Bronchial epithelial cell (primary cell): Measurements from ENCODE around the gene ASGR1. TPM values are rescaled to one million over a fixed set of nuclear protein-coding genes. Genes with fewer than 3 reads are reported as not detected.

Source experiments
- DNase-seq: peaks from one replicate; pipeline ENCODE4 v3.0.0-alpha.2; 2010; ENCODE audit warnings: low read depth
- FAIRE-seq: peaks from 2 replicates; lab custom pipeline; 2011; peaks lifted over from hg19 to GRCh38; lab: Jason Lieb, UNC
- H3K27me3 ChIP-seq: 2 replicates; pipeline ENCODE4 v1.5.1; 2011; ENCODE audit warnings: low read length; ENCODE audit not compliant: control insufficient read depth, insufficient read depth
- H3K36me3 ChIP-seq: 2 replicates; pipeline ENCODE4 v1.5.1; 2011; ENCODE audit warnings: low read length; ENCODE audit not compliant: control insufficient read depth, insufficient read depth
- H3K4me3 ChIP-seq: 2 replicates; pipeline ENCODE4 v1.5.1; 2011; ENCODE audit warnings: mild to moderate bottlenecking, low read depth, low read length, control low read depth
- CTCF ChIP-seq: IDR thresholded peaks from 2 replicates; pipeline ENCODE4 v1.5.1; 2011; ENCODE audit warnings: mild to moderate bottlenecking, moderate library complexity, low read length, control low read depth, inconsistent platforms; ENCODE audit not compliant: insufficient read depth, severe bottlenecking
- total RNA-seq: library from RNA; depleted of rRNA; stranded (reverse); fragments of >200 nt; gene quantifications from 2 replicates; pipeline ENCODE4 v1.2.1, GENCODE V29; 2014

The ASGR1 gene
- total RNA-seq, 1 donor from 2014 or later = under 0.01 TPM

GRCh38 chr17:7217113-7217987 is 38.2 kb upstream of the ASGR1 start:
- FAIRE-seq (no peak), DNase-seq (no peak)
- H3K4me3 ChIP-seq = peak overlapping the region; percentile 14
- H3K27me3 ChIP-seq = no peaks in the 10 kb centered on the region
- peaks cover 5% of the 10 kb centered on the region for H3K36me3 ChIP-seq
- TF ChIP-seq CTCF = no peak

GRCh38 chr17:7216242-7217112 is 37.3 kb upstream of the ASGR1 start:
- no peaks in the 10 kb centered on the region for H3K27me3 ChIP-seq
- no peaks in the 10 kb centered on the region for H3K36me3 ChIP-seq
- no peak for DNase-seq
- no peak for TF ChIP-seq CTCF
- no peak for FAIRE-seq
- no peak overlapping the region for H3K4me3 ChIP-seq

DNA sequence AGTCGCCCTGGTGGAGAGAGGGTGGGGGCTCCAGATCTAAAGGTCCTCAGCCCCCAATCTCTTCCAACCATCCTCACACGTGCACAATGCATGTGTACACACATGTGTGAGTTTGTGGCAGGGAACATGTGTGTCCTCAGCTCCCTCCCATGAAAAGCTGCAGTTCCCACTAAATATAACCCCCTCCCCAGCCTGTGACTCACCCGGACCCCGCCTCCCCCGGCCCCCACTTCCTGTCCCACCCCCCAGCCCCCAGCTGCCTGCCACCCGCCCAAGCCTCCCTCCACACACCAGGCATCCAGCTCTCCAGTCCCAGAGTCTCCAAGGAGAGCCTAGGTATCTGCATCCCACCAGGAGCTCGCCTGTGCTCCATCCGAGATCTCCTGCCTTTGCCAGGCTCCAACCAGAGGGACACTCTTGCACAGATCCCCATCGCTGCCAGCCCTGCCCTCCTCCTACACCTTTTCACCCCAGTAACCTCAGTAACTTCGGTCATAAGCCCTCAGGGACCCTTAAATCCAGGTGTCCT is 36.5 kb upstream of the ASGR1 start:
- FAIRE-seq (no peak), DNase-seq (no peak)
- Histone ChIP-seq H3K27me3 (no peaks in the 10 kb centered on the region), H3K36me3 (no peaks in the 10 kb centered on the region), H3K4me3 (no peak overlapping the region)
- TF ChIP-seq CTCF = no peak

GRCh38 chr17:7215136-7215638 is 36.0 kb upstream of the ASGR1 start:
- TF ChIP-seq CTCF = no peak
- FAIRE-seq (no peak), DNase-seq (no peak)
- H3K4me3 ChIP-seq = no peak overlapping the region
- H3K36me3 ChIP-seq = no peaks in the 10 kb centered on the region
- no peaks in the 10 kb centered on the region for H3K27me3 ChIP-seq

DNA sequence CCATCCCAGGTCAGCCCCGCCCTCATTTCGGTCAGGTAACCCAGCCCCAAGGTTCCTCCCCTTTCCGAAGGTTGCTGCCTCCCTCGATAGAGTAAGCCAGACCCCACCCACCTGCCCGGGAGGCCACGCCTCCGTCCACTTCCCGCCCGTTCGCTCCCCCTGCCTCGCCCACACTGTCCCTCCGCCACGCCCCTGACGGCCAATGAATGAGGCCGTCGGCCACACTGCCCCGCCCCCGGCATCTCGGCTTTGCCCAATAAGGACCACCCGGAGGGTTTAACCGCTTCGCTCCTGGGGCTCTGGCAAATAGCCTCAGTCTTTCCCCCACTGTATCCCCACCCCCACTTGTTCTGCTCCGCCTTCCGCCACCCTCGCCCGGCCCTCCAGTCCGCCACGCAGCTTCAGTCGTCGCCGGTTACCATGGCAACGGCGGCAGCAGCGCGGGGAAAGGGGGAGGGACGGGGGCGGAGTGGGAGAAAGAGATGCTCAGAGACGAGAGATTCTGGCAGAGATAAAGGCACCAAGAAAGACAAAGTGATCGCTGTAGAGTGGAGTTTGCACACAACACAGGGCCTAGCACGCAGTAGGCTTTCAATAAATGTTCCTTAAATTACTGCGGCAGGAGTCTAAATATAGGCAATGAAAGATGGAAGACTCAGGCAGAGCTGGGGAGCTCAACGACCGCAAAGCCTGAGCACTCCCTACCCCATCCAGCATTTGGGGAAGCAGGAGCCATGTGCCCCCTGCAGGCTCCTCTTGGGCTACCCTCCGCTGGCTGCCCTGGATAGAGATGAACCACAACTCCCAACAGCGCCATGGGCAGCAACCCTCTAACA is 35.3 kb upstream of the ASGR1 start:
- FAIRE-seq (peak; percentile 98), DNase-seq (peak; percentile 90)
- Histone ChIP-seq H3K27me3 (no peaks in the 10 kb centered on the region), H3K36me3 (no peaks in the 10 kb centered on the region), H3K4me3 (peak overlapping the region; percentile 31)
- TF ChIP-seq CTCF = peak; percentile 81
